HCT116 (cell line): Measurements from ENCODE around the gene EFCAB10. TPM values are rescaled to one million over a fixed set of nuclear protein-coding genes. Genes with fewer than 3 reads are reported as not detected.

Experiments used
- ATAC-seq: fragments of 200-7000 bp; cut with Tn5 transposase; 2 replicates; pipeline ENCODE4 v1.9.1; 2020; ENCODE audit warnings: mild to moderate bottlenecking, moderate library complexity
- BruUV-seq: library from RNA; stranded (reverse); fragments of 400-500 nt; replicated peaks from 2 replicates; lab custom pipeline; 2021; lab: Mats Ljungman, UMichigan
- CTCF ChIA-PET: fragments of 300-600 bp; sonication (Branson Sonifier 250); formaldehyde crosslinking; loops from one replicate; lab custom pipeline; 2021; ENCODE audit warnings: antibody characterized with exemption; lab: Charles Lee
- POLR2A ChIA-PET: fragments of 300-600, 350-600 bp; sonication (Branson Sonifier 250); formaldehyde crosslinking; loops from one replicate; lab custom pipeline; 2021; ENCODE audit warnings: antibody characterized with exemption; lab: Charles Lee
- RAD21 ChIA-PET, 2 experiments: fragments of 300-600 bp; sonication (Branson Sonifier 250); formaldehyde crosslinking; loops; one replicate each; lab custom pipeline; 2023; ENCODE audit warnings: low total read pairs in 2 of 2; ENCODE audit not compliant: uncharacterized antibody in 2 of 2, unreplicated experiment in 2 of 2, low non-redundant PET in 1 of 2; lab: Charles Lee
- DNase-seq: peaks from one replicate; pipeline ENCODE4 v3.0.0-alpha.2; 2010; ENCODE audit warnings: low read depth, low spot score
- H2AFZ ChIP-seq: fragments of 200-600 bp; shearing (Covaris generic), sonication (generic); 2 replicates; pipeline ENCODE4 v1.6.1; 2017; ENCODE audit warnings: low read depth, mixed run types, mixed read lengths, antibody characterized with exemption, low read length; ENCODE audit not compliant: poor library complexity, severe bottlenecking
- H3K27ac ChIP-seq: 2 replicates; pipeline ENCODE4 v1.5.1; 2012; ENCODE audit warnings: low read depth, low read length
- H3K27me3 ChIP-seq: fragments of 200-600 bp; sonication (generic); 2 replicates; pipeline ENCODE4 v1.6.1; 2016; ENCODE audit warnings: mixed run types, low read length, mixed read lengths; ENCODE audit not compliant: insufficient read depth
- H3K36me3 ChIP-seq, 2 experiments: fragments of 200-500 bp in 1 of 2; fragments of 200-600 bp in 1 of 2; sonication (Bioruptor generic) in 1 of 2; sonication (generic) in 1 of 2; 2 replicates each; pipeline versions ENCODE4 v1.5.1 to v1.6.1; 2014 to 2016; ENCODE audit warnings: low read length in 2 of 2, inconsistent platforms in 1 of 2, mixed read lengths in 1 of 2, mixed run types in 1 of 2; ENCODE audit not compliant: insufficient read depth in 2 of 2, control insufficient read depth in 1 of 2
- H3K4me1 ChIP-seq, 2 experiments: fragments of 200-600 bp in 1 of 2; sonication (generic) in 1 of 2; 2 replicates each; pipeline versions ENCODE4 v1.5.1 to v1.6.1; 2012 to 2017; ENCODE audit warnings: low read length in 2 of 2, inconsistent platforms in 1 of 2, mild to moderate bottlenecking in 1 of 2, mixed read lengths in 1 of 2, mixed run types in 1 of 2, moderate library complexity in 1 of 2; ENCODE audit not compliant: insufficient read depth in 2 of 2, control insufficient read depth in 1 of 2
- H3K4me2 ChIP-seq: fragments of 200-600 bp; sonication (generic); 2 replicates; pipeline ENCODE4 v1.6.1; 2017; ENCODE audit warnings: mixed run types, low read length, mixed read lengths
- H3K4me3 ChIP-seq, 2 experiments: fragments of 200-600 bp in 1 of 2; sonication (generic) in 1 of 2; replicated peaks in 1 of 2; 2 replicates each; pipeline ENCODE4 v1.5.1; 2011 to 2016; ENCODE audit warnings: low read length in 2 of 2, control low read depth in 1 of 2, low read depth in 1 of 2, mild to moderate bottlenecking in 1 of 2, mixed read lengths in 1 of 2, mixed run types in 1 of 2
- H3K79me2 ChIP-seq: fragments of 200-600 bp; sonication (generic); 2 replicates; pipeline ENCODE4 v1.6.1; 2017; ENCODE audit warnings: mild to moderate bottlenecking, mixed run types, low read length, moderate library complexity, mixed read lengths; ENCODE audit not compliant: insufficient read depth
- H3K9ac ChIP-seq: fragments of 200-600 bp; sonication (generic); 2 replicates; pipeline ENCODE4 v1.6.1; 2016; ENCODE audit warnings: low read length, mixed read lengths
- H3K9me2 ChIP-seq: fragments of 200-600 bp; sonication (generic), shearing (Covaris generic); 2 replicates; pipeline ENCODE4 v1.6.1; 2017; ENCODE audit warnings: mixed run types, mild to moderate bottlenecking, moderate library complexity; ENCODE audit not compliant: insufficient read depth
- H3K9me3 ChIP-seq, 2 experiments: fragments of 200-500 bp in 1 of 2; fragments of 200-600 bp in 1 of 2; sonication (Bioruptor generic) in 1 of 2; sonication (generic) in 1 of 2; 2 replicates each; pipeline ENCODE4 v1.6.1; 2014 to 2017; ENCODE audit warnings: low read length in 2 of 2, mixed read lengths in 2 of 2, inconsistent platforms in 1 of 2, low read depth in 1 of 2, mild to moderate bottlenecking in 1 of 2, mixed run types in 1 of 2, moderate library complexity in 1 of 2; ENCODE audit not compliant: control insufficient read depth in 1 of 2, insufficient read depth in 1 of 2
- H4K20me1 ChIP-seq: fragments of 200-600 bp; sonication (generic), shearing (Covaris generic); 2 replicates; pipeline ENCODE4 v1.6.1; 2017; ENCODE audit warnings: mixed run types, mild to moderate bottlenecking, moderate library complexity; ENCODE audit not compliant: insufficient read depth
- ATF3 ChIP-seq: IDR thresholded peaks from 2 replicates; pipeline ENCODE4 v1.6.1; 2012
- FOSL1 ChIP-seq: IDR thresholded peaks from 2 replicates; pipeline ENCODE4 v1.6.1; 2012; ENCODE audit warnings: low read depth
- POLR2AphosphoS5 ChIP-seq: IDR thresholded peaks from 2 replicates; pipeline ENCODE4 v1.6.1; 2011; ENCODE audit warnings: mild to moderate bottlenecking, low read depth, low read length, moderate library complexity
- SRF ChIP-seq: IDR thresholded peaks from 2 replicates; pipeline ENCODE4 v1.6.1; 2012; ENCODE audit warnings: low read depth
- intact Hi-C: fragments of 100-400 bp; cut with micrococcal nuclease; formaldehyde crosslinking; loops from 2 replicates; pipeline ENCODE4 v1.10.0; 2022
- total RNA-seq: library from RNA; stranded (reverse); gene quantifications from one replicate; pipeline ENCODE4 v1.2.1, GENCODE V29; 2021; ENCODE audit not compliant: unreplicated experiment

EFCAB10 gene
- total RNA-seq, 1 experiment from 2014 or later = 1.7 TPM

- no peaks in the 10 kb centered on the region for H3K27me3 ChIP-seq
- no peak overlapping the region for H2AFZ ChIP-seq
- no peak for TF ChIP-seq POLR2AphosphoS5
- no peak for TF ChIP-seq FOSL1
- H3K9ac ChIP-seq = no peak overlapping the region
- intact Hi-C loops = no loop called here
- ChIA-PET POLR2A (no interaction called here), CTCF (no interaction called here), RAD21 (no interaction called here)
- no peaks in the 10 kb centered on the region for H3K79me2 ChIP-seq
- ATAC-seq (no peak), DNase-seq (no peak)
- no peaks in the 10 kb centered on the region for H3K9me2 ChIP-seq
- no peaks in the 10 kb centered on the region for H3K9me3 ChIP-seq
- H3K4me3 ChIP-seq = no peak overlapping the region
- no peak overlapping the region for H3K27ac ChIP-seq
- no TSS peak for BruUV-seq
- H4K20me1 ChIP-seq = no peaks in the 10 kb centered on the region
- H3K4me2 ChIP-seq = no peak overlapping the region
- peaks cover 2 to 21% of the 10 kb centered on the region in 2 experiments; a peak in 3 of 4 replicates for H3K4me1 ChIP-seq
- no peaks in the 10 kb centered on the region for H3K36me3 ChIP-seq
Measured at GRCh38 chr7:105578496-105578895, 2.8 kb downstream of the EFCAB10 start.

GRCh38 chr7:105577251-105577650 lies 4.0 kb downstream of the EFCAB10 start:
- no peak for ATAC-seq
- TF ChIP-seq ATF3 = no peak
- TF ChIP-seq SRF = no peak
- TF ChIP-seq, all 23 proteins: peak for 0
- ChIA-PET RAD21 (no interaction called here), POLR2A (no interaction called here), CTCF (no interaction called here)
- DNase-seq = no peak
- Histone ChIP-seq H3K4me2 (no peak overlapping the region), H2AFZ (no peak overlapping the region), H3K9ac (no peak overlapping the region), H3K4me1 (peaks cover 2 to 21% of the 10 kb centered on the region in 2 experiments; a peak in 3 of 4 replicates), H4K20me1 (no peaks in the 10 kb centered on the region), H3K27me3 (no peaks in the 10 kb centered on the region), H3K36me3 (no peaks in the 10 kb centered on the region), H3K9me3 (no peaks in the 10 kb centered on the region), H3K4me3 (no peak overlapping the region), H3K9me2 (no peaks in the 10 kb centered on the region), H3K27ac (no peak overlapping the region), H3K79me2 (no peaks in the 10 kb centered on the region)
- intact Hi-C loops = no loop called here
- no TSS peak for BruUV-seq
